C4-2B (cell line): Measurements from ENCODE around the gene ANP32D.
"Not testable (repeated sequence)": the region's sequence is repeated elsewhere in the genome, so short reads cannot be mapped to it uniquely, and the experiment has no call there.

Experiments used
- ZFX ChIP-seq: fragments of 450-650 bp; IDR thresholded peaks from 2 replicates; pipeline ENCODE4 v1.6.1; 2017
- TF ChIP-seq, protein P1 (sequence below): fragments of 450-650 bp; conservative IDR thresholded peaks from 2 replicates; pipeline ENCODE4 v1.5.1; 2017; ENCODE audit warnings: mild to moderate bottlenecking

DNA sequence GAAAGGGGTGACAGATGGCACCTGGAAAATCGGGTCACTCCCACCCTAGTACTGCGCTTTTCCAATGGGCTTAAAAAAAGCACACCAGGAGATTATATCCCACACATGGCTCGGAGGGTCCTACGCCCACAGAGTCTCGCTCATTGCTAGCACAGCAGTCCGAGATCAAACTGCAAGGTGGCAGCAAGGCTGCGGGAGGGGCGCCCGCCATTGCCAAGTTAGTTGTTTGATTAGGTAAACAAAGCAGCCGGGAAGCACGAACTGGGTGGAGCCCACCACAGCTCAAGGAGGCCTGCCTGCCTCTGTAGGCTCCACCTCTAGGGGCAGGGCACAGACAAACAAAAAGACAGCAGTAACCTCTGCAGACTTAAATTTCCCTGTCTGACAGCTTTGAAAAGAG, 2.1 kb downstream of the ANP32D start:
- TF ChIP-seq, protein P1, sequence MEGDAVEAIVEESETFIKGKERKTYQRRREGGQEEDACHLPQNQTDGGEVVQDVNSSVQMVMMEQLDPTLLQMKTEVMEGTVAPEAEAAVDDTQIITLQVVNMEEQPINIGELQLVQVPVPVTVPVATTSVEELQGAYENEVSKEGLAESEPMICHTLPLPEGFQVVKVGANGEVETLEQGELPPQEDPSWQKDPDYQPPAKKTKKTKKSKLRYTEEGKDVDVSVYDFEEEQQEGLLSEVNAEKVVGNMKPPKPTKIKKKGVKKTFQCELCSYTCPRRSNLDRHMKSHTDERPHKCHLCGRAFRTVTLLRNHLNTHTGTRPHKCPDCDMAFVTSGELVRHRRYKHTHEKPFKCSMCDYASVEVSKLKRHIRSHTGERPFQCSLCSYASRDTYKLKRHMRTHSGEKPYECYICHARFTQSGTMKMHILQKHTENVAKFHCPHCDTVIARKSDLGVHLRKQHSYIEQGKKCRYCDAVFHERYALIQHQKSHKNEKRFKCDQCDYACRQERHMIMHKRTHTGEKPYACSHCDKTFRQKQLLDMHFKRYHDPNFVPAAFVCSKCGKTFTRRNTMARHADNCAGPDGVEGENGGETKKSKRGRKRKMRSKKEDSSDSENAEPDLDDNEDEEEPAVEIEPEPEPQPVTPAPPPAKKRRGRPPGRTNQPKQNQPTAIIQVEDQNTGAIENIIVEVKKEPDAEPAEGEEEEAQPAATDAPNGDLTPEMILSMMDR, result not testable (repeated sequence)
- TF ChIP-seq ZFX, result not testable (repeated sequence)
